ENCODE results near the gene EN1. TPM values are rescaled to one million over a fixed set of nuclear protein-coding genes. Genes with fewer than 3 reads are reported as not detected.

EN1 gene
- total and polyA plus RNA-seq, 2 experiments from 2014 or later: 0.43 to 1.3 TPM

DNA sequence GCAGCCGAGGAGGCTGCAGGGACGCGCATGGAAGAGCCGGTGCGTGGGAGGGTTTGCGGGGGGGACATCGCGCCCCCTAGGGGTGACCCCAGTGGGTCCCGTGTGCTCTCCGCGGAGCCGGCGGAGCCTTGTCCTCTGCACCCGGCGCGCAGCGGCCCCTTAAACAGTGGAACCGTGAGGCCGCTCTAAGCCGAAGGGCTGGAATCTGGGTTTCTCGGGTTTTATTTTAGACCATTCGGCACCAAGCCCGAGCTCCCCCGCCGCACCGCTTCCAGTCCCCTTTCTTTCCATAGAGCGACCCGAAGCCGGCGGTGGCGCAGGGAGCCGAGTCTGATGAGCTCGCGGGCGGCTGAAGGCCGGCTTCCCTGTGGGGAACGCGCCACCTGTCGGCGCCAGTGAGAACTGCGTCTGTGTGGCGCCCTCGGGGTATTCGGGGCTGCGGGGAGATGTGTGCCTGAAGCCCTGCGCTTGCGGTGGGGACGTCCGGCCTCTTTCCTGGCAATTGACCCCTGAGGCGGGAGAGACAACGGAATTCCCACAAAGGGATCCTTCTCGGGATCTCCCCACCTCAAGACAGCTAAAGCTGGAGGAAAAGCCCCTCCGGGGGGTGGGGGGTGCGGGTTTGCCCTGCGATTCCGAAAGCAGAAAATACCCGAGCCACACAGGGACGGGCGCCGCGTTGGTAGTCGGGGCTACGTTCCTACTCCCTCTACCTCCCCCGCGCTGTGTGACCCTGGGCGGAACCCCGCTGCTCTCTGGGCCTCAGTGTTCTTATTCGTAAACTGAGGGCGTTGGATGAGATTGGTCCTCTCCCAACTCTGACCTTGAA is 8.2 kb upstream of the EN1 start:
- WGBS (ENCODE audit: low lambda C conversion rate, missing lambda C conversion rate): 3% methylated on average over 62 of the region's 69 CpGs
- Histone ChIP-seq H3K79me2 (no peaks in the 10 kb centered on the region), H3K4me2 (peak overlapping the region; percentile 88), H3K27me3 (peaks cover 99% of the 10 kb centered on the region), H3K4me1 (ENCODE audit: insufficient read depth) (peaks cover 10% of the 10 kb centered on the region), H3K9me2 (replicated peaks; ENCODE audit: insufficient read depth) (no peaks in the 10 kb centered on the region), H3K36me3 (replicated peaks; ENCODE audit: insufficient read depth, low read depth) (no peaks in the 10 kb centered on the region), H3K9me3 (ENCODE audit: low read depth) (no peaks in the 10 kb centered on the region), H4K20me1 (ENCODE audit: insufficient read depth, poor library complexity, severe bottlenecking) (no peaks in the 10 kb centered on the region), H3K4me3 (no peak overlapping the region), H3K27ac (no peak overlapping the region), H2AFZ (peak overlapping the region; percentile 39)
- peak; percentile 90 for DNase-seq (ENCODE audit: low spot score)
- TF ChIP-seq EZH2phosphoT487 (IDR thresholded peaks at IDR 0.05; ENCODE audit: low read depth, severe bottlenecking, unreplicated experiment) (no peak), EZH2 (IDR thresholded peaks at IDR 0.05; ENCODE audit: borderline replicate concordance) (peak; percentile 41)
- TF ChIP-seq, protein P1, sequence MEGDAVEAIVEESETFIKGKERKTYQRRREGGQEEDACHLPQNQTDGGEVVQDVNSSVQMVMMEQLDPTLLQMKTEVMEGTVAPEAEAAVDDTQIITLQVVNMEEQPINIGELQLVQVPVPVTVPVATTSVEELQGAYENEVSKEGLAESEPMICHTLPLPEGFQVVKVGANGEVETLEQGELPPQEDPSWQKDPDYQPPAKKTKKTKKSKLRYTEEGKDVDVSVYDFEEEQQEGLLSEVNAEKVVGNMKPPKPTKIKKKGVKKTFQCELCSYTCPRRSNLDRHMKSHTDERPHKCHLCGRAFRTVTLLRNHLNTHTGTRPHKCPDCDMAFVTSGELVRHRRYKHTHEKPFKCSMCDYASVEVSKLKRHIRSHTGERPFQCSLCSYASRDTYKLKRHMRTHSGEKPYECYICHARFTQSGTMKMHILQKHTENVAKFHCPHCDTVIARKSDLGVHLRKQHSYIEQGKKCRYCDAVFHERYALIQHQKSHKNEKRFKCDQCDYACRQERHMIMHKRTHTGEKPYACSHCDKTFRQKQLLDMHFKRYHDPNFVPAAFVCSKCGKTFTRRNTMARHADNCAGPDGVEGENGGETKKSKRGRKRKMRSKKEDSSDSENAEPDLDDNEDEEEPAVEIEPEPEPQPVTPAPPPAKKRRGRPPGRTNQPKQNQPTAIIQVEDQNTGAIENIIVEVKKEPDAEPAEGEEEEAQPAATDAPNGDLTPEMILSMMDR (IDR thresholded peaks at IDR 0.05; ENCODE audit: poor library complexity): peak; percentile 93

DNA sequence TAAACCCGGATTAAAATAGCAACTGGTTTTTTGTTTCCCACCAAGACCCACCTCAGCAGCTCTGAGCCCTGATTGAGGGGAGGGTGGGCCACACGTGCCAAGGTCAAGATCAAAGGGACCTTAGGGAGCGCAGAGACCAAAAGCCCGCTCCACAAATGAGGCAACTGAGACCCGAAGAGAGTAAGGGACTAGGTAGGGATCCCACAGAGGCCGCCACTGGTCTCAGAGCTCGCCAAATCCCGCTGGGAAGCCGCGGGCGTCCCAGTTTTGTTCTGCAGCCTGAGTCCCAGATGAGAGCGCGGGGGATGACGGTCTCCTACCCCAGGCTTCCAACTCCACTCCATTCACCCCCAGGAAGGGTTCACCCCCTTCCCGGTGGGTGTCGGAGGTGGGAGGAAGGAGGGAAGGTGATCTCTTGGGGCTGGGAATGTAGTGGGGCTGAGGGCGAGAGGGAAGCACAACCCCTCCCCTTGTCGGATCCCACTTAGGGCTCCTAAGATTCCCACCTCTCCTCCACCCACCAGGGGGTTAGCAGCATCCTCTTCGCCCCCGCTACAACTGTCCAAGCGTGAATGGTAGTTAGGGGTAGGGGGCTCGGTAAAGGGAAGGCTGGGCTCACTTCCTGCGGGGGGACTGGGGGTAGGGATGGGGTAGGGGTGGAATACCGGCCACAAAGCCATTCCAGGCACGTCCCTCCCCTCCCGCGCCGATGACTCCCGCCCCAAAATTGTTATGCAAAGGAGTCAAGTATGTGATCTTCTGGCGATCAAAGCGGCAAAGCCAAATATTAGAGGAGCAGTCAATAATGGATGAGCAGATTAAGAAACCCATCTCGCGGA is 7.3 kb upstream of the EN1 start:
- DNase-seq (ENCODE audit: low spot score): no peak
- Histone ChIP-seq H3K36me3 (replicated peaks; ENCODE audit: insufficient read depth, low read depth) (no peaks in the 10 kb centered on the region), H3K9me3 (ENCODE audit: low read depth) (no peaks in the 10 kb centered on the region), H3K27me3 (peaks cover 99% of the 10 kb centered on the region), H3K4me2 (peak overlapping the region; percentile 88), H3K4me1 (ENCODE audit: insufficient read depth) (peaks cover 10% of the 10 kb centered on the region), H3K79me2 (no peaks in the 10 kb centered on the region), H3K4me3 (no peak overlapping the region), H3K27ac (no peak overlapping the region), H4K20me1 (ENCODE audit: insufficient read depth, poor library complexity, severe bottlenecking) (no peaks in the 10 kb centered on the region), H3K9me2 (replicated peaks; ENCODE audit: insufficient read depth) (no peaks in the 10 kb centered on the region), H2AFZ (peak overlapping the region; percentile 39)
- WGBS (ENCODE audit: low lambda C conversion rate, missing lambda C conversion rate): 8% methylated on average over 24 of the region's 33 CpGs
- TF ChIP-seq EZH2phosphoT487 (IDR thresholded peaks at IDR 0.05; ENCODE audit: low read depth, severe bottlenecking, unreplicated experiment) (peak; percentile 83), EZH2 (IDR thresholded peaks at IDR 0.05; ENCODE audit: borderline replicate concordance) (peak; percentile 26)
- TF ChIP-seq, protein P1 (IDR thresholded peaks at IDR 0.05; ENCODE audit: poor library complexity): no peak

GRCh38 chr2:118853651-118854291 is 6.3 kb upstream of the EN1 start:
- no peaks in the 10 kb centered on the region for H3K9me3 ChIP-seq (ENCODE audit: low read depth)
- H3K4me3 ChIP-seq: no peak overlapping the region
- 14% methylated on average over 37 of the region's 42 CpGs for WGBS (ENCODE audit: low lambda C conversion rate, missing lambda C conversion rate)
- H3K4me1 ChIP-seq (ENCODE audit: insufficient read depth): peaks cover 10% of the 10 kb centered on the region
- DNase-seq (ENCODE audit: low spot score): no peak
- H3K9me2 ChIP-seq (replicated peaks; ENCODE audit: insufficient read depth): no peaks in the 10 kb centered on the region
- no peaks in the 10 kb centered on the region for H3K36me3 ChIP-seq (replicated peaks; ENCODE audit: insufficient read depth, low read depth)
- no peaks in the 10 kb centered on the region for H4K20me1 ChIP-seq (ENCODE audit: insufficient read depth, poor library complexity, severe bottlenecking)
- TF ChIP-seq EZH2 (IDR thresholded peaks at IDR 0.05; ENCODE audit: borderline replicate concordance) (no peak), EZH2phosphoT487 (IDR thresholded peaks at IDR 0.05; ENCODE audit: low read depth, severe bottlenecking, unreplicated experiment) (peak; percentile 84)
- TF ChIP-seq, protein P1 (IDR thresholded peaks at IDR 0.05; ENCODE audit: poor library complexity): no peak
- H3K27ac ChIP-seq: no peak overlapping the region
- H3K4me2 ChIP-seq: no peak overlapping the region
- no peaks in the 10 kb centered on the region for H3K79me2 ChIP-seq
- no peak overlapping the region for H2AFZ ChIP-seq
- peaks cover 99% of the 10 kb centered on the region for H3K27me3 ChIP-seq

Data from hepatocyte (in vitro differentiated cells).